ENCODE measurements around the gene SMYD5.
A peak's percentile ranks its signal among the peaks of the same experiment; 100 is the strongest.

Gene SMYD5

GRCh38 chr2:73208258-73208657 lies 5.8 kb upstream of the SMYD5 start:
- DNase-seq = no peak

GRCh38 chr2:73210019-73210418 lies 4.0 kb upstream of the SMYD5 start:
- no peak for DNase-seq

DNA sequence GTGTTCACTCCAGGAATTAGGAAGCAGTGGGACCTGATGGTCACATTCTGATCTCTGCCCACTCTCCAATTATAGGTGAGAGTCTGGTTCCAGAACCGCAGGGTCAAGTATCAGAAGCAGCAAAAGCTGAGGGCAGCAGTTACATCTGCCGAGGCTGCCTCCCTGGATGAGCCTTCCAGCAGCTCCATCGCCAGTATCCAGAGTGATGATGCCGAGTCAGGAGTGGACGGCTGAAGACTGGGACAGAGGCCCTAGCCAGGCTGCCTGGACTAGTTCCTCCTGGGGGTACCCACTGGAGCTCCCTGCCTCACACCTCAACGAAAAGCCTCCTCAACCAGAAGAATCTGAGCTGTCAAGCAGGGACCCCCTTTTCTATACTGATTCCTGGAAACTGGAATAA lies 3.3 kb upstream of the SMYD5 start:
- no peak for DNase-seq

DNA sequence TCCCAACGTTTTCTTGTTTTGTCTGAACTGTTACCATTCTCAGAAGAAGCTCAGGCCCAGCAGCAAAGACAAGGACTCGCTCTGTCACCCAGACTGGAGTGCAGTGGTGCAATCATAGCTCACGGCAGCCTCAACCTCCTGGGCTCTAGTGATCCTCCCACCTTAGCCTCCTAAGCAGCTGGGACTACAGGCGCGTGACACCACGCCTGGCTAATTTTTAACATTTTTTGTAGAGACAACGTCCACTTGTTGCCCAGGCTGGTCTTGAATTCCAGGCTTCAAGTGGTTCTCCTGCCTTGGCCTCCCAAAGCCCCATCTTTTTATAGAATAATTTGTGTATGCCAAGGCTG lies 2.0 kb upstream of the SMYD5 start:
- DNase-seq = no peak

GRCh38 chr2:73212448-73213176 lies 1.4 kb upstream of the SMYD5 start:
- DNase-seq = peak; percentile 30 to 67

- no peak for DNase-seq
Observed at GRCh38 chr2:73215254-73215653, 1.2 kb downstream of the SMYD5 start.

GRCh38 chr2:73217160-73217559 lies 3.1 kb downstream of the SMYD5 start:
- DNase-seq = no peak

- DNase-seq = no peak
Observed at GRCh38 chr2:73217826-73218225, 3.8 kb downstream of the SMYD5 start.

DNA sequence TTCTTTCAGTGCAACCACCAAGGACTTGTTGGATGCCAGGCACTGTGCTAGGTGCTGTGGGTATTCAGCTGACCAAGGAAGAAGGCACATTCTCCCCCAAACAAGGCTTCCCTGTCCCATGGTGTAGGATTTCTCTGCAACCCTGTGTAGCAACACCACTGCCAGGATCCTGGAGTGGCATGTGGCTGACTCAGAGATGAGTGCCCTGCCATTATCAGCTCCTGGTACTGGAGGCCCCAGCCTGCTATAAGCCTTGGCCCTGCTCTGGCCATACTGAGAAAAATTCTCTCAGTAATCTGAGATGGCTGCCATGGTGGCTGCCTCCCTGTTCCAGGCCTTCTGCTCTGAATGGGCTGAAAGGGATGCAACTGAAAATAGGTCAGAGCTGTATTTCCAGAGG lies 4.3 kb downstream of the SMYD5 start:
- DNase-seq = no peak

DNA sequence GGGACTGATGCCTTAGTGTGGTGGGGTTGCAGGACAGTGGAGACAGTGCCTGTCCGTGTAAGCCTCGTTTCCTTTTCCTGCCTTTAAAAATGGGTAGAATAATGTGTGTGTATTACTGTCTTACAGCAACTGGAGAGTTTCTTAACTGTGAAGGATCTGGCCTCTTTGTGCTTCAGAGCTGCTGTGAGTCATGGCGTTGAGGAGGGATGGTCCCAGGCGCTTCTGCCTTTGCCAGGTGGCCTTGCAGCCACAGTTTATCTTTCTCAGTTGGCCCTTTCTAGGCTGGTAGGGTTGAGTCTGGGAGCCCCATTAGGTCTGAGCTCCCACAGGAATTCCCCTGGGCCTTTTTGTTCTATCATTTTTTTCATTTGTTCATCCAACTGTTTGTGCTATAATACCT lies 9.8 kb downstream of the SMYD5 start:
- no peak for DNase-seq

GRCh38 chr2:73225513-73226360 lies 11.7 kb downstream of the SMYD5 start:
- DNase-seq = no peak

DNA sequence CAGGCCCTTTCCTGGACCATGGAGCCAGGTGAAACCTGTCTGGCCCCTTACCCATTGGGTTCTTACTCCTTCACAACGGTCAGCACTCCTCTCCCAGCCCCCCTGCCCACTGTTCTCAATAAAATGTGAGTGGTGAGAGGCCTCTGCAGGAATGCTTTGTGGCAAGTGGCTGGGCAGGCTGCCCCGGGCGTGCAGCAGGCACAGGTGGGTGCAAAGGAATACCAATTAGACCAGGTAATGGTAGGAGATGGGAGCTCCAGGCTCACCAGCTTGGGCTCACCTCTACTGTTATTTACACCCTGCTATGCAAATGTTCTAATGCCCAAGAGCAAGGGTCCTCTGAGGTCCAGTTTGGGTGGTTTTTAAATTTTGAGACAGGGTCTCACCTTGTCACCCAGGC lies 13.0 kb downstream of the SMYD5 start:
- no peak for DNase-seq

DNA sequence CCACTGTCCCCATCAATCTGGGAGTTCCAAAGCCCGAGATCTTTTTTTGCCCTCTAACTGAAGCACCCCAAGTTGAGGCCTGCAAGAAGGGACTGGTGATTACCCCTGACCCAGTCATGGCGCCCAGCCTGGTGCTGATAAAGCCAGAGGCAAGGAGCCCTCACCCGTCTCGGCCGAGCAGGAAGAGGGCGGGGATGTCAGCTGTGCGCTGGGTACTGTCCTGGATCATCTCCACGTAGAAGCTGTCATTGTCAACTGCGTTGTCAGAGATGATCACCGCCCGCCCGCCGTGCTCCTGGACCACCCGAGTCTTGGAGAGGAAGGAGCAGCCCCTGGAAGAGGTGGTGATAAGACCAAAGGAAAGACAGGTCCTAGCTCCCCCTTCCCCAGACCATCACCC lies 14.6 kb downstream of the SMYD5 start:
- DNase-seq = no peak

DNA sequence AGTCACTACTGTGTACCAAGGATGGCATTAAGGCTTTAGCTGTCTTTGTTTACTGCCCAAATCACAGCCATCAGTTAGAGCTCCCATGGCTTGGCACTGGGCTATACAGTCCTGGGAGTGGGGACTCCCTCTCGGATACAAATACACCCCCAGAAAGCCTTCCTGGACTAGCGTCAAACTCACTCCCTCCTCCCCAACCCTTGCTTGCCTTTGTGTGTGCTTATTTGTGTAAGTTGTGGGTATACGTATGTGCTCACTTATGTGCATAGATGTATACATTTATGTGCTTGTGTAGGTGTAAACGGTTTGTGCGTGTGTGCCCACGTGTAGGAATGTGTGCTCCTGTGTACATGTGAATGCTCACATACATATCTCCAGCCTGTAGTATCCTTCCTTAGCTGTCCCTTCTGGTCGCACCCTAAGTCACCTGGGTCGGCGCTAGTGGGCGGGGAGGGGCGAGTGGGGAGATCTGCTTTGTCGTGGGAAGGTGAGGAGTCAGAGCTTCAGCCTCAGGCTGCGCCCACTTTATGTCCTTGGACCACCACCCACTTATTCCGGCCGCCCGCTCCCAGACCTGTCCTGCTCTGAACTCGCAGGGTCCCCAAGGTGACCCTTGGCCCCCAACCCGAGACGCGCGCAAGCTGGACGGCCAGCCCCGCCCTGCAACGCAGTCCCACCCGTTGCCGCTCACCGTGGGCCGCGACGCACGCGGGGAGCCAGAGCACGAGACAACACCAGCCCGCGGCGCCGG lies 18.5 kb downstream of the SMYD5 start:
- DNase-seq = no peak

- peak; percentile 77 to 95 for DNase-seq
Observed at GRCh38 chr2:73233154-73233931, 19.3 kb downstream of the SMYD5 start, which contains the start of gene PRADC1. TSS of gene PRADC1 (minus strand) at chr2:73233239. CDS start at chr2:73233160, 79 bp downstream.

- peak; percentile 63 to 72 for DNase-seq
Observed at GRCh38 chr2:73233932-73234832, 20.1 kb downstream of the SMYD5 start, which contains the start of gene CCT7. TSS of gene CCT7 (plus strand) at chr2:73234308. CDS start at chr2:73234379, 71 bp downstream.

GRCh38 chr2:73235315-73236028 lies 21.4 kb downstream of the SMYD5 start:
- DNase-seq = no peak

- DNase-seq = no peak
Observed at GRCh38 chr2:73237168-73237567, 23.1 kb downstream of the SMYD5 start.

GRCh38 chr2:73238149-73238548 lies 24.1 kb downstream of the SMYD5 start:
- no peak for DNase-seq

- DNase-seq = no peak
Observed at GRCh38 chr2:73238976-73239375, 24.9 kb downstream of the SMYD5 start.

GRCh38 chr2:73239776-73240175 lies 25.7 kb downstream of the SMYD5 start:
- DNase-seq = no peak
